Ovary (tissue), 9 donors: ENCODE results near the gene HMGB1. TPM values are rescaled to one million over a fixed set of nuclear protein-coding genes. Genes with fewer than 3 reads are reported as not detected.

ENCODE experiments used
- DNase-seq, 5 donors: peaks; one replicate each; pipeline ENCODE4 v3.0.0-alpha.2; 2019 to 2020
- H3K27ac ChIP-seq, 2 donors: fragments of 200-600 bp; one replicate each; pipeline versions ENCODE4 v1.5.1 to v1.8.0; 2019 to 2022
- H3K27me3 ChIP-seq: fragments of 200-600 bp; one replicate; pipeline ENCODE4 v1.8.0; 2022
- H3K36me3 ChIP-seq: fragments of 200-600 bp; sonication (generic); one replicate; pipeline ENCODE4 v1.5.1; 2019
- H3K4me1 ChIP-seq: one replicate; pipeline ENCODE4 v1.8.1; 2013; ENCODE audit warnings: mild to moderate bottlenecking, moderate library complexity; ENCODE audit not compliant: insufficient read depth
- H3K4me3 ChIP-seq: fragments of 200-600 bp; sonication (generic); one replicate; pipeline ENCODE4 v1.5.1; 2017
- H3K9me3 ChIP-seq, 2 donors: fragments of 200-600 bp in 1 of 2; sonication (generic) in 1 of 2; one replicate each; pipeline versions ENCODE4 v1.5.1 to v1.8.1; 2013 to 2019; ENCODE audit warnings: mild to moderate bottlenecking in 1 of 2, moderate library complexity in 1 of 2
- CTCF ChIP-seq, 3 donors: fragments of 450-650 bp in 2 of 3; fragments of 200-600 bp in 1 of 3; IDR thresholded peaks; one replicate each; pipeline versions ENCODE4 v1.5.1 to v1.8.0; 2016 to 2022; ENCODE audit warnings: antibody characterized with exemption in 3 of 3, mild to moderate bottlenecking in 1 of 3
- EP300 ChIP-seq: sonication (generic); formaldehyde crosslinking; IDR thresholded peaks from one replicate; pipeline ENCODE4 v1.6.1; 2017; ENCODE audit warnings: antibody characterized with exemption
- POLR2A ChIP-seq: fragments of 450-650 bp; IDR thresholded peaks from one replicate; pipeline ENCODE4 v1.6.1; 2017; ENCODE audit warnings: antibody characterized with exemption, mild to moderate bottlenecking, moderate library complexity
- WGBS, 3 donors: extraction: QIAGEN DNeasy Blood & Tissue Kit in 1 of 3; methylation state at CpG; one replicate each; pipeline versions ENCODE4 v1.1.5 to v1.1.7; 2013 to 2017; 5-methylcytosine and 5-hydroxymethylcytosine counted together
- intact Hi-C, 4 donors: fragments of 100-400 bp; cut with DNase I; formaldehyde crosslinking; loops; one replicate each; pipeline versions ENCODE4 v1.11.0 to v1.15.1; 2022 to 2023
- polyA plus RNA-seq, 2 donors: library from polyadenylated mRNA; stranded (reverse); fragments of 200-250 nt in 1 of 2; fragments of 350-450 nt in 1 of 2; fragmentation: Illumina TruSeq in 1 of 2; extraction: RNeasy Lipid Tissue Mini Kit (QIAGEN cat#74804) in 1 of 2; gene quantifications; one replicate each; pipeline ENCODE4 v1.2.3, GENCODE V29; 2013 to 2014
- total RNA-seq, 7 donors: library from RNA; depleted of rRNA in 2 of 7; stranded (reverse); fragments of >200 nt in 2 of 7; fragmentation: NEBNext Ultra II Directional in 3 of 7; extraction: Animal tissue kit (Norgen Biotek cat#: 25700) in 3 of 7; gene quantifications; one replicate each; pipeline versions ENCODE4 v1.1.0 to v1.2.4, GENCODE V29; 2016 to 2023
- donor health status: DM: no; HTN: no; CAD: no; lungs with moderate emphysema.
- donor health status: DM: no; HTN: no; CAD: no.
- donor health status: Bipolar disorder and iron deficiency.
- donor health status: DM: yes; HTN: yes; CAD: no.
- donor health status: DM: no; HTN: no; CAD: no.
- donor health status: DM: yes; HTN: yes; CAD: no.

HMGB1 gene
- total and polyA plus RNA-seq, 9 donors, result 163 to 323 (median 248) TPM

- TF ChIP-seq CTCF (IDR thresholded peaks at IDR 0.05), result no peak
- WGBS, 3 donors, result 89 to 95% (median 90%) methylated on average over 2 of the region's 2 CpGs
- intact Hi-C loops, result no loop called here
- Histone ChIP-seq H3K27ac (no peak overlapping the region), H3K36me3 (no peaks in the 10 kb centered on the region), H3K4me3 (no peak overlapping the region), H3K27me3 (no peaks in the 10 kb centered on the region), H3K4me1 (no peaks in the 10 kb centered on the region), H3K9me3 (no peaks in the 10 kb centered on the region)
- DNase-seq, result no peak
These were observed 36.5 kb upstream of the HMGB1 start for GRCh38 chr13:30502237-30502636.

- intact Hi-C loops, result no loop called here
- no peaks in the 10 kb centered on the region for H3K9me3 ChIP-seq
- WGBS, 3 donors, result 88 to 89% (median 89%) methylated on average over 3 of the region's 3 CpGs
- no peak overlapping the region for H3K4me3 ChIP-seq
- no peak overlapping the region for H3K27ac ChIP-seq
- H3K27me3 ChIP-seq, result no peaks in the 10 kb centered on the region
- no peaks in the 10 kb centered on the region for H3K4me1 ChIP-seq
- no peak for DNase-seq
- TF ChIP-seq POLR2A, result no peak
- no peak for TF ChIP-seq CTCF (IDR thresholded peaks at IDR 0.05)
- TF ChIP-seq EP300, result no peak
- no peaks in the 10 kb centered on the region for H3K36me3 ChIP-seq
These were observed 33.6 kb upstream of the HMGB1 start for GRCh38 chr13:30499338-30499737.

GRCh38 chr13:30496147-30496546, 30.4 kb upstream of the HMGB1 start:
- 69 to 80% (median 75%) methylated on average over 2 of the region's 2 CpGs for WGBS, 3 donors
- TF ChIP-seq POLR2A (no peak), CTCF (IDR thresholded peaks at IDR 0.05) (no peak), EP300 (no peak)
- Histone ChIP-seq H3K4me1 (no peaks in the 10 kb centered on the region), H3K27me3 (no peaks in the 10 kb centered on the region), H3K4me3 (no peak overlapping the region), H3K9me3 (no peaks in the 10 kb centered on the region), H3K27ac (no peak overlapping the region), H3K36me3 (no peaks in the 10 kb centered on the region)
- DNase-seq, result no peak
- intact Hi-C loops, result no loop called here

GRCh38 chr13:30495746-30496145, 30.0 kb upstream of the HMGB1 start:
- H3K36me3 ChIP-seq, result no peaks in the 10 kb centered on the region
- no peak for DNase-seq
- no peaks in the 10 kb centered on the region for H3K9me3 ChIP-seq
- no peaks in the 10 kb centered on the region for H3K27me3 ChIP-seq
- H3K27ac ChIP-seq, result no peak overlapping the region
- no peak for TF ChIP-seq EP300
- no peak for TF ChIP-seq POLR2A
- TF ChIP-seq CTCF (IDR thresholded peaks at IDR 0.05), result no peak
- intact Hi-C loops, result no loop called here
- no peak overlapping the region for H3K4me3 ChIP-seq
- WGBS, 3 donors, result 47 to 94% (median 66%) methylated on average over 2 of the region's 2 CpGs
- no peaks in the 10 kb centered on the region for H3K4me1 ChIP-seq
